SK-N-MC (cell line): ENCODE measurements around the gene RCL1.

Experiments
- DNase-seq: peaks from one replicate; pipeline ENCODE4 v3.0.0-alpha.2; 2011; ENCODE audit warnings: low read depth, low spot score
- H3K27ac ChIP-seq: fragments of 200-600 bp; sonication (generic); 2 replicates; pipeline ENCODE4 v1.5.1; 2016; ENCODE audit warnings: mixed run types
- H3K36me3 ChIP-seq: fragments of 200-600 bp; sonication (generic); 2 replicates; pipeline ENCODE4 v1.6.1; 2017; ENCODE audit warnings: antibody characterized with exemption, low read length, mixed read lengths; ENCODE audit not compliant: insufficient read depth
- H3K4me3 ChIP-seq: fragments of 200-600 bp; sonication (generic); 2 replicates; pipeline ENCODE4 v1.5.1; 2016
- H3K9ac ChIP-seq: fragments of 200-600 bp; sonication (generic); 2 replicates; pipeline ENCODE4 v1.8.0; 2017; ENCODE audit warnings: mixed run types, mixed read lengths; ENCODE audit not compliant: insufficient read length
- H3K9me3 ChIP-seq: fragments of 200-600 bp; sonication (generic); 2 replicates; pipeline ENCODE4 v1.6.1; 2017; ENCODE audit warnings: low read depth, mild to moderate bottlenecking, antibody characterized with exemption, low read length, moderate library complexity, mixed read lengths
- EZH2 ChIP-seq: fragments of 200-600 bp; sonication (generic); IDR thresholded peaks from one replicate; pipeline ENCODE4 v1.6.1; 2017; ENCODE audit warnings: antibody characterized with exemption
- FOXP2 ChIP-seq: optimal IDR thresholded peaks from 2 replicates; pipeline ENCODE3; 2011; ENCODE audit warnings: mild to moderate bottlenecking, moderate library complexity; ENCODE audit not compliant: insufficient read depth; ENCODE audit errors: extremely low read length, control extremely low read depth
- POLR2AphosphoS5 ChIP-seq: IDR thresholded peaks from 2 replicates; pipeline ENCODE4 v1.6.1; 2012; ENCODE audit warnings: mild to moderate bottlenecking, low read depth, low read length, borderline replicate concordance

Gene RCL1

GRCh38 chr9:4905135-4905490 lies 112.4 kb downstream of the RCL1 start:
- no peak overlapping the region for H3K27ac ChIP-seq
- no peak overlapping the region for H3K9ac ChIP-seq
- H3K4me3 ChIP-seq: no peak overlapping the region
- no peak for DNase-seq
- no peaks in the 10 kb centered on the region for H3K9me3 ChIP-seq
- no peaks in the 10 kb centered on the region for H3K36me3 ChIP-seq
- no peak for TF ChIP-seq POLR2AphosphoS5
- TF ChIP-seq FOXP2: no peak
- TF ChIP-seq EZH2: no peak
